Measurements from ENCODE around the gene CRP. TPM values are rescaled to one million over a fixed set of nuclear protein-coding genes. Genes with fewer than 3 reads are reported as not detected.

Gene CRP
- total and polyA plus RNA-seq, 4 donors, result not detected

GRCh38 chr1:159669338-159669737 is 45.1 kb downstream of the CRP start:
- H3K36me3 ChIP-seq (ENCODE audit: control insufficient read depth, insufficient read depth, low read length), result no peaks in the 10 kb centered on the region
- no peak overlapping the region for H3K4me3 ChIP-seq (ENCODE audit: low read depth, low read length)
- H3K27ac ChIP-seq (ENCODE audit: low read depth, low read length), result no peak overlapping the region
- H3K27me3 ChIP-seq (ENCODE audit: control insufficient read depth, insufficient read depth, low read length), result no peaks in the 10 kb centered on the region
- H3K4me1 ChIP-seq (ENCODE audit: control insufficient read depth, insufficient read depth, low read length), result no peaks in the 10 kb centered on the region
- H3K9me3 ChIP-seq (ENCODE audit: control insufficient read depth, insufficient read depth, low read length), result no peaks in the 10 kb centered on the region
- no peak for DNase-seq (ENCODE audit: low read depth in 4 of 6, low spot score in 6 of 6)
- WGBS (ENCODE audit: insufficient coverage), result no CpG with 5 or more reads among the region's 1 CpG

- no peaks in the 10 kb centered on the region for H3K4me1 ChIP-seq (ENCODE audit: control insufficient read depth, insufficient read depth, low read length)
- no peaks in the 10 kb centered on the region for H3K9me3 ChIP-seq (ENCODE audit: control insufficient read depth, insufficient read depth, low read length)
- no peak overlapping the region for H3K27ac ChIP-seq (ENCODE audit: low read depth, low read length)
- H3K36me3 ChIP-seq (ENCODE audit: control insufficient read depth, insufficient read depth, low read length), result no peaks in the 10 kb centered on the region
- peak in 1 of 6 donors; percentile 7 for DNase-seq (ENCODE audit: low read depth in 4 of 6, low spot score in 6 of 6)
- H3K27me3 ChIP-seq (ENCODE audit: control insufficient read depth, insufficient read depth, low read length), result no peaks in the 10 kb centered on the region
- no CpG with 5 or more reads among the region's 3 CpGs for WGBS (ENCODE audit: insufficient coverage)
- H3K4me3 ChIP-seq (ENCODE audit: low read depth, low read length), result no peak overlapping the region
Observed at GRCh38 chr1:159668739-159669138, 45.6 kb downstream of the CRP start.

GRCh38 chr1:159664247-159664646 is 50.1 kb downstream of the CRP start:
- H3K36me3 ChIP-seq (ENCODE audit: control insufficient read depth, insufficient read depth, low read length), result no peaks in the 10 kb centered on the region
- no peaks in the 10 kb centered on the region for H3K9me3 ChIP-seq (ENCODE audit: control insufficient read depth, insufficient read depth, low read length)
- WGBS (ENCODE audit: insufficient coverage), result no CpG with 5 or more reads among the region's 3 CpGs
- DNase-seq (ENCODE audit: low read depth in 4 of 6, low spot score in 6 of 6), result no peak
- H3K4me1 ChIP-seq (ENCODE audit: control insufficient read depth, insufficient read depth, low read length), result no peaks in the 10 kb centered on the region
- no peaks in the 10 kb centered on the region for H3K27me3 ChIP-seq (ENCODE audit: control insufficient read depth, insufficient read depth, low read length)
- H3K27ac ChIP-seq (ENCODE audit: low read depth, low read length), result no peak overlapping the region
- H3K4me3 ChIP-seq (ENCODE audit: low read depth, low read length), result no peak overlapping the region

- DNase-seq (ENCODE audit: low read depth in 4 of 6, low spot score in 6 of 6), result no peak
- H3K4me3 ChIP-seq (ENCODE audit: low read depth, low read length), result no peak overlapping the region
- no peaks in the 10 kb centered on the region for H3K27me3 ChIP-seq (ENCODE audit: control insufficient read depth, insufficient read depth, low read length)
- no peaks in the 10 kb centered on the region for H3K4me1 ChIP-seq (ENCODE audit: control insufficient read depth, insufficient read depth, low read length)
- no peak overlapping the region for H3K27ac ChIP-seq (ENCODE audit: low read depth, low read length)
- no peaks in the 10 kb centered on the region for H3K9me3 ChIP-seq (ENCODE audit: control insufficient read depth, insufficient read depth, low read length)
- WGBS (ENCODE audit: insufficient coverage), result no CpG with 5 or more reads among the region's 2 CpGs
- H3K36me3 ChIP-seq (ENCODE audit: control insufficient read depth, insufficient read depth, low read length), result no peaks in the 10 kb centered on the region
Observed at GRCh38 chr1:159663552-159663951, 50.8 kb downstream of the CRP start.

Other genes starting within 250 kb of the CRP start
- gene OR10J5, start 178.6 kb downstream of the CRP start, total RNA-seq, result not detected
- not detected for gene OR10J5, start 178.6 kb downstream of the CRP start, polyA plus RNA-seq (ENCODE audit: insufficient read length in 2 of 2)
- not detected for gene APCS, start 126.8 kb downstream of the CRP start, total RNA-seq
- gene APCS, start 126.8 kb downstream of the CRP start, polyA plus RNA-seq (ENCODE audit: insufficient read length in 2 of 2), result not detected
- gene DUSP23, start 66.4 kb upstream of the CRP start, total RNA-seq, result 10 to 100 TPM; 11.8 to 30.5 TPM
- 10 to 100 TPM; 21.3 to 24.9 TPM for gene DUSP23, start 66.4 kb upstream of the CRP start, polyA plus RNA-seq (ENCODE audit: insufficient read length in 2 of 2)
- under 1 TPM in 1 of 2 donors, not detected in 1; 0.20 TPM for gene FCRL6, start 87.8 kb upstream of the CRP start, total RNA-seq
- gene FCRL6, start 87.8 kb upstream of the CRP start, polyA plus RNA-seq (ENCODE audit: insufficient read length in 2 of 2), result not detected
- gene SLAMF8, start 112.3 kb upstream of the CRP start, total RNA-seq, result under 1 TPM; 0.17 to 0.40 TPM
- gene SLAMF8, start 112.3 kb upstream of the CRP start, polyA plus RNA-seq (ENCODE audit: insufficient read length in 2 of 2), result not detected
- gene VSIG8, start 148.1 kb upstream of the CRP start, total RNA-seq, result under 1 TPM in 1 of 2 donors, not detected in 1; 0.22 TPM
- under 1 TPM; 0.09 to 0.27 TPM for gene VSIG8, start 148.1 kb upstream of the CRP start, polyA plus RNA-seq (ENCODE audit: insufficient read length in 2 of 2)
- 1 to 10 TPM; 1.3 to 9.2 TPM for gene CFAP45, start 185.6 kb upstream of the CRP start, total RNA-seq
- gene CFAP45, start 185.6 kb upstream of the CRP start, polyA plus RNA-seq (ENCODE audit: insufficient read length in 2 of 2), result 10 to 100 TPM in 1 of 2 donors, 1 to 10 TPM in 1; 9.8 to 11.7 TPM
- gene TAGLN2, start 210.9 kb upstream of the CRP start, total RNA-seq, result 10 to 100 TPM; 75.1 to 85.4 TPM
- gene TAGLN2, start 210.9 kb upstream of the CRP start, polyA plus RNA-seq (ENCODE audit: insufficient read length in 2 of 2), result 100 to 1,000 TPM in 1 of 2 donors, 10 to 100 TPM in 1; 93.0 to 101 TPM
- gene IGSF9, start 231.0 kb upstream of the CRP start, total RNA-seq, result 1 to 10 TPM in 1 of 2 donors, under 1 TPM in 1; 0.50 to 1.3 TPM
- gene IGSF9, start 231.0 kb upstream of the CRP start, polyA plus RNA-seq (ENCODE audit: insufficient read length in 2 of 2), result 1 to 10 TPM; 4.0 to 4.9 TPM
- gene SLAMF9, start 239.6 kb upstream of the CRP start, total RNA-seq, result not detected
- not detected for gene SLAMF9, start 239.6 kb upstream of the CRP start, polyA plus RNA-seq (ENCODE audit: insufficient read length in 2 of 2)

Measured in spinal cord (tissue), 10 donors.